HEK293T (cell line): Measurements from ENCODE around the gene RNF44.

Experiments
- BHLHE40 ChIP-seq: fragments of 450-650 bp; IDR thresholded peaks from 2 replicates; pipeline ENCODE4 v1.6.1; 2016; ENCODE audit warnings: mild to moderate bottlenecking, moderate library complexity, borderline replicate concordance
- CTBP1 ChIP-seq: fragments of 450-650 bp; IDR thresholded peaks from 2 replicates; pipeline ENCODE4 v1.6.1; 2016; ENCODE audit warnings: borderline replicate concordance
- ELF4 ChIP-seq: fragments of 450-650 bp; IDR thresholded peaks from 2 replicates; pipeline ENCODE4 v1.6.1; 2017; ENCODE audit warnings: antibody characterized with exemption
- FOXA1 ChIP-seq: fragments of 450-650 bp; IDR thresholded peaks from 2 replicates; pipeline ENCODE4 v1.6.1; 2016; ENCODE audit warnings: mild to moderate bottlenecking
- FOXK2 ChIP-seq: fragments of 450-650 bp; IDR thresholded peaks from 2 replicates; pipeline ENCODE4 v1.6.1; 2016; ENCODE audit warnings: mild to moderate bottlenecking
- FOXM1 ChIP-seq: fragments of 450-650 bp; IDR thresholded peaks from 2 replicates; pipeline ENCODE4 v1.6.1; 2017; ENCODE audit warnings: mild to moderate bottlenecking, borderline replicate concordance
- HDGF ChIP-seq: fragments of 450-650 bp; IDR thresholded peaks from 2 replicates; pipeline ENCODE4 v1.6.1; 2017; ENCODE audit warnings: antibody characterized with exemption, borderline replicate concordance
- LEF1 ChIP-seq: fragments of 450-650 bp; IDR thresholded peaks from 2 replicates; pipeline ENCODE4 v1.6.1; 2017; ENCODE audit warnings: mild to moderate bottlenecking, borderline replicate concordance
- SP1 ChIP-seq: fragments of 450-650 bp; IDR thresholded peaks from 2 replicates; pipeline ENCODE4 v1.6.1; 2017
- SUZ12 ChIP-seq: fragments of 450-650 bp; IDR thresholded peaks from 2 replicates; pipeline ENCODE4 v1.6.1; 2016; ENCODE audit warnings: mild to moderate bottlenecking
- ZNF384 ChIP-seq: fragments of 450-650 bp; IDR thresholded peaks from 2 replicates; pipeline ENCODE4 v1.6.1; 2016
- TF ChIP-seq, protein P1 (sequence below): fragments of 450-650 bp; IDR thresholded peaks from 2 replicates; pipeline ENCODE4 v1.6.1; 2016

DNA sequence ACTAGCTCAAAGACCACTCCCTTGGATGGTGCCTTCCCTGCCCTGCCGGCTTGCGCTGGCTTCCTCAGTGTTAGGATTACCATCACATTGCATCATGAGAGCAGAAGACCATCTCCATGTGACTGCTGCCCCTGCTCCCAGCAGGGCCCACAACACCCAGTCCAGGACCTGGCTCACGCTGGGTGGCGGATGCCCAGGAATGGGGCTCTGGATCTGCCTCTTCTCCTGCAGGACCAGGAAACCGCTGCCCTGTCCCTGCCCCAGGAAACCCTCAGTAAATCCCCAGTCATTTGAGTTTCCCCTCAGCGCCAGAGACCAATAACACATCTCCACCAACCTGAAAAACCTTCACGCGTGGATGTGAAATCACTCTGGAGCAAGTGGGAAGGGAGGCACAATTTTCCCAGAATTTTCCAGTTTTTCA is 3.3 kb upstream of the RNF44 start:
- TF ChIP-seq SUZ12 (no peak), FOXM1 (no peak), BHLHE40 (no peak), ZNF384 (no peak), LEF1 (no peak), HDGF (no peak), FOXA1 (no peak), SP1 (no peak), ELF4 (no peak), CTBP1 (no peak), FOXK2 (no peak)
- TF ChIP-seq, protein P1, sequence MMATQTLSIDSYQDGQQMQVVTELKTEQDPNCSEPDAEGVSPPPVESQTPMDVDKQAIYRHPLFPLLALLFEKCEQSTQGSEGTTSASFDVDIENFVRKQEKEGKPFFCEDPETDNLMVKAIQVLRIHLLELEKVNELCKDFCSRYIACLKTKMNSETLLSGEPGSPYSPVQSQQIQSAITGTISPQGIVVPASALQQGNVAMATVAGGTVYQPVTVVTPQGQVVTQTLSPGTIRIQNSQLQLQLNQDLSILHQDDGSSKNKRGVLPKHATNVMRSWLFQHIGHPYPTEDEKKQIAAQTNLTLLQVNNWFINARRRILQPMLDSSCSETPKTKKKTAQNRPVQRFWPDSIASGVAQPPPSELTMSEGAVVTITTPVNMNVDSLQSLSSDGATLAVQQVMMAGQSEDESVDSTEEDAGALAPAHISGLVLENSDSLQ = no peak
